HepG2 (cell line): ENCODE measurements around the gene LSM11. TPM values are rescaled to one million over a fixed set of nuclear protein-coding genes. Genes with fewer than 3 reads are reported as not detected.

Experiments used
- CAMTA2 ChIP-seq: sonication (generic); formaldehyde crosslinking; IDR thresholded peaks from 2 replicates; pipeline ENCODE4 v1.4.0; 2020; ENCODE audit warnings: mild to moderate bottlenecking, missing genetic modification reagents, borderline replicate concordance
- FOXC1 ChIP-seq: sonication (generic); formaldehyde crosslinking; IDR thresholded peaks from 2 replicates; pipeline ENCODE4 v1.8.0; 2022; ENCODE audit warnings: mild to moderate bottlenecking, missing genetic modification reagents, borderline replicate concordance
- HDAC1 ChIP-seq: sonication (generic); formaldehyde crosslinking; IDR thresholded peaks from 2 replicates; pipeline ENCODE4 v1.5.1; 2020; ENCODE audit warnings: mild to moderate bottlenecking, missing genetic modification reagents
- HOXA3 ChIP-seq: sonication (generic); formaldehyde crosslinking; IDR thresholded peaks from 2 replicates; pipeline ENCODE4 v1.5.0; 2020; ENCODE audit warnings: missing genetic modification reagents
- IRF9 ChIP-seq: sonication (generic); formaldehyde crosslinking; IDR thresholded peaks from 2 replicates; pipeline ENCODE4 v1.8.0; 2022; ENCODE audit warnings: missing genetic modification reagents, mild to moderate bottlenecking, borderline replicate concordance
- KAT8 ChIP-seq: IDR thresholded peaks from 2 replicates; pipeline ENCODE4 v1.6.1; 2016; ENCODE audit warnings: missing genetic modification reagents, missing compliant biosample characterization
- KDM5B ChIP-seq: sonication (generic); formaldehyde crosslinking; IDR thresholded peaks from 2 replicates; pipeline ENCODE4 v1.4.0; 2020; ENCODE audit warnings: missing genetic modification reagents, mild to moderate bottlenecking, borderline replicate concordance
- NR0B2 ChIP-seq: sonication (generic); formaldehyde crosslinking; IDR thresholded peaks from 2 replicates; pipeline ENCODE4 v1.4.0; 2020; ENCODE audit warnings: mild to moderate bottlenecking, missing genetic modification reagents
- PAWR ChIP-seq: sonication (generic); formaldehyde crosslinking; IDR thresholded peaks from 2 replicates; pipeline ENCODE4 v1.4.0; 2020; ENCODE audit warnings: missing genetic modification reagents, mild to moderate bottlenecking, borderline replicate concordance
- POGZ ChIP-seq: sonication (generic); formaldehyde crosslinking; IDR thresholded peaks from 2 replicates; pipeline ENCODE4 v1.4.0; 2020; ENCODE audit warnings: mild to moderate bottlenecking, missing genetic modification reagents
- THAP7 ChIP-seq: sonication (generic); formaldehyde crosslinking; IDR thresholded peaks from 2 replicates; pipeline ENCODE4 v1.8.1; 2023; ENCODE audit warnings: mild to moderate bottlenecking, missing genetic modification reagents
- ZBTB26 ChIP-seq: IDR thresholded peaks from 2 replicates; pipeline ENCODE4 v1.6.1; 2016; ENCODE audit warnings: missing compliant biosample characterization, missing genetic modification reagents, borderline replicate concordance
- ZNF687 ChIP-seq: sonication (generic); formaldehyde crosslinking; IDR thresholded peaks from 2 replicates; pipeline ENCODE4 v1.5.1; 2020; ENCODE audit warnings: mild to moderate bottlenecking, missing genetic modification reagents, moderate library complexity
- ZNF749 ChIP-seq: sonication (generic); formaldehyde crosslinking; IDR thresholded peaks from 2 replicates; pipeline ENCODE4 v1.8.0; 2022; ENCODE audit warnings: mild to moderate bottlenecking, missing genetic modification reagents, moderate library complexity, borderline replicate concordance
- ZSCAN31 ChIP-seq: sonication (generic); formaldehyde crosslinking; IDR thresholded peaks from 2 replicates; pipeline ENCODE4 v1.5.0; 2020; ENCODE audit warnings: low read depth, mild to moderate bottlenecking, missing genetic modification reagents
- ZUFSP ChIP-seq: sonication (generic); formaldehyde crosslinking; IDR thresholded peaks from 2 replicates; pipeline ENCODE4 v1.9.0; 2021; ENCODE audit warnings: missing genetic modification reagents, mild to moderate bottlenecking, borderline replicate concordance
- polyA plus RNA-seq, 8 experiments: library from polyadenylated mRNA; depleted of rRNA in 3 of 8; stranded (reverse) in 7 of 8; unstranded in 1 of 8; fragments of >200 nt; fragmentation: Illumina TruSeq in 4 of 8; extraction: Trizol in 4 of 8; gene quantifications; 2 replicates each; pipeline versions ENCODE4 v1.2.1 to v1.2.3, GENCODE V29; 2011 to 2016; ENCODE audit warnings: low read depth in 4 of 8, missing spikeins in 1 of 8, mixed read lengths in 1 of 8; ENCODE audit not compliant: insufficient read depth in 1 of 8
- total RNA-seq, 5 experiments: library from RNA; depleted of rRNA; stranded (reverse); fragments of >200 nt; fragmentation: Illumina TruSeq; extraction: Trizol; gene quantifications; 2 replicates each; pipeline ENCODE4 v1.2.3, GENCODE V29; 2016; ENCODE audit warnings: low read depth in 1 of 5

LSM11 gene
- total and polyA plus RNA-seq, 2 of the 13 experiments (the other 11 are each of a cell fraction or from before 2014, with no cell fraction given), result 4.5 to 7.2 TPM

GRCh38 chr5:157743163-157744050 lies at the start of gene LSM11 (continued):
- TF ChIP-seq NR0B2 (no peak), KAT8 (CRISPR knock-in tag) (peak; percentile 40; the same call in 1 of the 2 replicates), HDAC1 (CRISPR knock-in tag) (peak; percentile 76; the same call in 1 of the 2 replicates), ZSCAN31 (CRISPR knock-in tag) (peak; percentile 81), CAMTA2 (no peak), HOXA3 (peak; percentile 72), ZNF749 (CRISPR knock-in tag) (0 out of 2 replicates have a peak, but pooled peaks have one; percentile 17), THAP7 (peak; percentile 57; the same call in 1 of the 2 replicates), ZUFSP (CRISPR knock-in tag) (no peak), ZNF687 (CRISPR knock-in tag) (peak; percentile 78), FOXC1 (CRISPR knock-in tag) (peak; percentile 56), ZBTB26 (CRISPR knock-in tag) (0 out of 2 replicates have a peak, but pooled peaks have one; percentile 44), POGZ (CRISPR knock-in tag) (peak; percentile 71; the same call in 1 of the 2 replicates), IRF9 (no peak; the same call in 1 of the 2 replicates), PAWR (CRISPR knock-in tag) (no peak), KDM5B (CRISPR knock-in tag) (peak; percentile 69; the same call in 1 of the 2 replicates)
